IPS DF 6.9 (cell line): ENCODE measurements around the gene OR10A3.

Experiments
- DNase-seq: peaks from one replicate; pipeline ENCODE4 v3.0.0-alpha.2; 2013; ENCODE audit warnings: low read depth, low spot score
- H3K27ac ChIP-seq: one replicate; pipeline ENCODE4 v1.5.1; 2013; ENCODE audit warnings: low read length, control low read depth
- H3K27me3 ChIP-seq: 2 replicates; pipeline ENCODE4 v1.6.1; 2013; ENCODE audit warnings: mild to moderate bottlenecking, low read length; ENCODE audit not compliant: control insufficient read depth, insufficient read depth
- H3K36me3 ChIP-seq: 2 replicates; pipeline ENCODE4 v1.6.1; 2013; ENCODE audit warnings: low read length; ENCODE audit not compliant: control insufficient read depth, insufficient read depth
- H3K4me1 ChIP-seq: 2 replicates; pipeline ENCODE4 v1.6.1; 2013; ENCODE audit warnings: low read length; ENCODE audit not compliant: control insufficient read depth, insufficient read depth
- H3K4me3 ChIP-seq: 2 replicates; pipeline ENCODE4 v1.5.1; 2013; ENCODE audit warnings: mild to moderate bottlenecking, low read length
- H3K9me3 ChIP-seq: 2 replicates; pipeline ENCODE4 v1.6.1; 2013; ENCODE audit warnings: low read length, inconsistent platforms; ENCODE audit not compliant: control insufficient read depth, insufficient read depth
- WGBS: extraction: QIAGEN DNeasy Blood & Tissue Kit; methylation state at CpG from one replicate; pipeline ENCODE4 v1.1.7; 2013; ENCODE audit warnings: mixed read lengths, missing lambda C conversion rate; ENCODE audit not compliant: insufficient read length, insufficient coverage; 5-methylcytosine and 5-hydroxymethylcytosine counted together

The OR10A3 gene

GRCh38 chr11:7969756-7970646 is 28.5 kb upstream of the OR10A3 start:
- no peaks in the 10 kb centered on the region for H3K27me3 ChIP-seq
- H3K4me1 ChIP-seq = peaks cover 2% of the 10 kb centered on the region
- WGBS = no CpG with 5 or more reads among the region's 3 CpGs
- H3K4me3 ChIP-seq = no peak overlapping the region
- no peak for DNase-seq
- no peaks in the 10 kb centered on the region for H3K9me3 ChIP-seq
- no peaks in the 10 kb centered on the region for H3K36me3 ChIP-seq
- H3K27ac ChIP-seq = no peak overlapping the region

GRCh38 chr11:7968686-7969085 is 27.2 kb upstream of the OR10A3 start:
- no CpG with 5 or more reads among the region's 2 CpGs for WGBS
- H3K4me1 ChIP-seq = peaks cover 2% of the 10 kb centered on the region
- no peaks in the 10 kb centered on the region for H3K27me3 ChIP-seq
- no peaks in the 10 kb centered on the region for H3K9me3 ChIP-seq
- H3K36me3 ChIP-seq = no peaks in the 10 kb centered on the region
- H3K27ac ChIP-seq = no peak overlapping the region
- no peak for DNase-seq
- H3K4me3 ChIP-seq = no peak overlapping the region

GRCh38 chr11:7967826-7968225 is 26.3 kb upstream of the OR10A3 start:
- Histone ChIP-seq H3K9me3 (no peaks in the 10 kb centered on the region), H3K27ac (no peak overlapping the region), H3K4me3 (no peak overlapping the region), H3K36me3 (no peaks in the 10 kb centered on the region), H3K4me1 (peaks cover 2% of the 10 kb centered on the region), H3K27me3 (no peaks in the 10 kb centered on the region)
- DNase-seq = no peak

- DNase-seq = no peak
- Histone ChIP-seq H3K27ac (no peak overlapping the region), H3K36me3 (no peaks in the 10 kb centered on the region), H3K9me3 (no peaks in the 10 kb centered on the region), H3K4me1 (peaks cover 2% of the 10 kb centered on the region), H3K27me3 (no peaks in the 10 kb centered on the region), H3K4me3 (no peak overlapping the region)
- no CpG with 5 or more reads among the region's 1 CpG for WGBS
These were observed 25.6 kb upstream of the OR10A3 start for GRCh38 chr11:7967097-7967496.

- Histone ChIP-seq H3K27ac (no peak within 1 kb of the TSS), H3K36me3 (no peaks in the 10 kb centered on the region), H3K4me1 (no peaks in the 10 kb centered on the region; the same call in 1 of the 2 replicates), H3K4me3 (no peak within 1 kb of the TSS), H3K27me3 (no peaks in the 10 kb centered on the region), H3K9me3 (no peaks in the 10 kb centered on the region)
- DNase-seq = no peak
- no CpG with 5 or more reads among the region's 1 CpG for WGBS
These were observed 23.9 kb upstream of the OR10A3 start, which contains the start of gene NLRP10 for GRCh38 chr11:7965386-7965785. NLRP10 (minus strand) TSS chr11:7965447; CDS start chr11:7963495, 1,952 bp downstream.

- Histone ChIP-seq H3K4me3 (no peak overlapping the region), H3K4me1 (no peaks in the 10 kb centered on the region; the same call in 1 of the 2 replicates), H3K9me3 (no peaks in the 10 kb centered on the region), H3K27ac (no peak overlapping the region), H3K27me3 (no peaks in the 10 kb centered on the region), H3K36me3 (no peaks in the 10 kb centered on the region)
- DNase-seq = no peak
These were observed 23.4 kb upstream of the OR10A3 start for GRCh38 chr11:7964873-7965272.

GRCh38 chr11:7964261-7964660 is 22.8 kb upstream of the OR10A3 start:
- H3K36me3 ChIP-seq = no peaks in the 10 kb centered on the region
- no peaks in the 10 kb centered on the region for H3K9me3 ChIP-seq
- H3K4me1 ChIP-seq = no peaks in the 10 kb centered on the region; the same call in 1 of the 2 replicates
- no peak overlapping the region for H3K4me3 ChIP-seq
- DNase-seq = no peak
- WGBS = no CpG with 5 or more reads among the region's 3 CpGs
- no peaks in the 10 kb centered on the region for H3K27me3 ChIP-seq
- no peak overlapping the region for H3K27ac ChIP-seq

- no peaks in the 10 kb centered on the region for H3K27me3 ChIP-seq
- no peak overlapping the region for H3K27ac ChIP-seq
- no peaks in the 10 kb centered on the region for H3K4me1 ChIP-seq
- no peaks in the 10 kb centered on the region for H3K36me3 ChIP-seq
- no CpG with 5 or more reads among the region's 1 CpG for WGBS
- no peaks in the 10 kb centered on the region for H3K9me3 ChIP-seq
- H3K4me3 ChIP-seq = no peak overlapping the region
- DNase-seq = no peak
These were observed 13.7 kb upstream of the OR10A3 start for GRCh38 chr11:7955191-7955590.

- Histone ChIP-seq H3K4me1 (no peaks in the 10 kb centered on the region), H3K4me3 (no peak overlapping the region), H3K36me3 (no peaks in the 10 kb centered on the region), H3K9me3 (no peaks in the 10 kb centered on the region), H3K27ac (no peak overlapping the region), H3K27me3 (no peaks in the 10 kb centered on the region)
- no peak for DNase-seq
- WGBS = no CpG with 5 or more reads among the region's 1 CpG
These were observed 8.4 kb upstream of the OR10A3 start for GRCh38 chr11:7949934-7950333.

GRCh38 chr11:7944123-7944522 is 2.6 kb upstream of the OR10A3 start:
- Histone ChIP-seq H3K4me3 (no peak overlapping the region), H3K9me3 (no peaks in the 10 kb centered on the region), H3K27ac (no peak overlapping the region), H3K36me3 (no peaks in the 10 kb centered on the region), H3K4me1 (no peaks in the 10 kb centered on the region), H3K27me3 (no peaks in the 10 kb centered on the region)
- DNase-seq = no peak
- WGBS = no CpG with 5 or more reads among the region's 2 CpGs

- no CpG with 5 or more reads among the region's 5 CpGs for WGBS
- no peaks in the 10 kb centered on the region for H3K4me1 ChIP-seq
- no peaks in the 10 kb centered on the region for H3K9me3 ChIP-seq
- no peak overlapping the region for H3K4me3 ChIP-seq
- DNase-seq = no peak
- no peaks in the 10 kb centered on the region for H3K27me3 ChIP-seq
- no peaks in the 10 kb centered on the region for H3K36me3 ChIP-seq
- H3K27ac ChIP-seq = no peak overlapping the region
These were observed 362 bp downstream of the OR10A3 start for GRCh38 chr11:7941146-7941545.
